Measurements from ENCODE around the gene GLRX2.
"Not testable (repeated sequence)": the region's sequence is repeated elsewhere in the genome, so short reads cannot be mapped to it uniquely, and the experiment has no call there.

Gene GLRX2, protein sequence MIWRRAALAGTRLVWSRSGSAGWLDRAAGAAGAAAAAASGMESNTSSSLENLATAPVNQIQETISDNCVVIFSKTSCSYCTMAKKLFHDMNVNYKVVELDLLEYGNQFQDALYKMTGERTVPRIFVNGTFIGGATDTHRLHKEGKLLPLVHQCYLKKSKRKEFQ

DNA sequence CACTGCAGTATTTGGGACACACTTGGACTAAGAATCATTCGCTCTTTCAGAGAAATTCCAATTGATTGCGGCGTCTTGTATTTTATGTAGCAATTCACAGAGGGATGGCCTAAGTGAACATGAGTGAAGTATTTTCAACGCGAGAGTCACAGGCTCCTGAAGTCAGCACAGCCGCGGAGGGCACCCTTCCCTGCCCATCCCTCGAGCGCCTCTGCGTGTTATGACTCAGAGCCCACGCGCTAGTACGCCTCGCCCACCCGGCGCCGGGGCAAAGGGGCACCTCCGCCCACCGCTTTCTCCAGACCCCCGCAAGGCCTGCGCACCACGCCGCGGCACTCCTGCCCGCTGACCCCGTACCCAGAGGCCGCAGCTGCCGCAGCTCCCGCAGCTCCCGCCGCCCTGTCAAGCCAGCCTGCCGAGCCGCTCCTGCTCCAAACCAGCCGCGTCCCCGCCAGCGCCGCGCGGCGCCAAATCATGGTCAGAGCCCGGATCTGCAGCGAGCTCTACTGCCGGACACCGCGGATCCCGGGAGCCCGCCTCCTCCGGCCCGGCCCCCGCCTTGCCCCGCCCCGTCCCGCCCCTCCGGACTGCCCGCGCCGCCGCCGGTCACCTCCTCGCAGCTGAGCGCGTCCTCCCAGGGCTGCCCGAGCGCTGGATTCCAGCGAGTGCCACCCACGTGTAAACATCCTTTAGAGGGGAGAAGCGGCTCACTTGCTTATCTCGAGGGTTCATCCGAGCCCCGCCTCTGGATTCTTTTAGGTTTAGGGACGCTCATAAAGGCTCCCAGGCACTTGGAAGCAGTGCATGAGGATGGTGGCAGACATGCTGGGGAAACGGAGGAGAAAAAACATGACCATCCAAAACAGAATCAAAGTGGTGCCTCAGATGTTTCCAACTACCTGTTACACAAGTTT is at the start of gene GLRX2:
TSS of gene GLRX2 (minus strand) at position 508 of the 914 bp plus-strand sequence. CDS start at position 476, 32 bp downstream.
- peak; percentile 70 to 75 for DNase-seq

DNA sequence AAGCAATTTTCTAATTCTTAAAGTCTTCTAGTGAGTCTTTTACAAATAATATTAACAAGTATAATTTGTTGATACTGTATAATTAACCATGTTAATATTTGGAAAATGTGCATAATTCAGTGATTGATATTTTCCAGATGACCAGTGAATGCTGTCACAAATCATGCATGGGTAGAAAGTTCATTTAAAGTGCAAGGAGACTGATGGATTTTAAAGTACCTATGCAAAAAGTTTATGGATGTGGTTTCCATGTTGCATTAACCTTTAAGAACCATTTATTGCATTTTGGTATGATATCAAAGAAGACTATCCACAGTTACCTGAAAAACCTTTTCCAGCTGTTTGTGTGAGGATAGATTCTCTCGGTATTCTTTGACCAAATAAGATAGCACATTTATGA is 39.8 kb upstream of the GLRX2 start:
- DNase-seq = no peak

DNA sequence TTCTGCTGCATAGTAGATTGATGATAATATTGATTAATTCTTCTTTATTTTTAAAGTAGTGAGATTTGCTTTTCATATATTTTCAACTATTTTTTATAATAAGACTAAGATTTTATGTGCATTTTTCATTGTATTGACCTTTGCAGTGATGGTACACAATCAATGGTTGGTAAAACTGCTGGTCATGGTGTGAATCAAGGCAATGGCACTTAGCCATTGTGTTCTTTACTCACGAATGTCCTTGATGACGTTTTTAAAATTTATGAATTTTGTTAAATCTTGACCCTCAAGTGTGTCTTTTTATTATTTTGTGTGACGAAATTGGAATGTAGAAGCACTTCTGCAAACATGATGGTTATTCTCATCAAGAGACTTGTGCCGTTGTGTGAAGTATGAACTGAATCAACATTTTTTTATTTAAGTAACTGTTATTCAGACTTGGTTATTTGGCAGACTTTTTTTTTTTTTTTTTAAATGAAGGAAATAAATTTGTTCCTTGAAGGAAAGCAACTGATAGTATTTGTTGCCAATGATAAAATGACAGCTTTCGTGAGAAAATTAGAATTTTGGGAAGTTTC is 39.2 kb upstream of the GLRX2 start:
- no peak for DNase-seq

DNA sequence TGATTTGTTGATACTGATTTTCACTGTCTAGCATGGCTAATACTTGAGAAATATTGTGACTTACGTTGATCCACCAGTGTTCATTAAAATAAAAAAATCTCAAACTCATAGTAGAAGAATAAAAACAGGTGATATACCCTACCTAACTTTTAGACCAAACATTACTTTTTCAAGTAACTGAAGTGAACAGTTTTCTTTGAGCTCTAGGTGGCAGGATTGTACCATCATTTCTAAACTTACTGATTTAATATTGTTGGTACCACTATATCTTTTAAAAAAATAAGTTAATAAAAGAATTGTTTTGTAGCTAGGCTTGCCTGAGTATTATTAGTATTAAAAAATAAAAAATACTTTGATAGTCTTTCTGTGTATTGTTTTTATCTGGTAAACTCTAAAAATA is 38.1 kb upstream of the GLRX2 start:
- no peak for DNase-seq

DNA sequence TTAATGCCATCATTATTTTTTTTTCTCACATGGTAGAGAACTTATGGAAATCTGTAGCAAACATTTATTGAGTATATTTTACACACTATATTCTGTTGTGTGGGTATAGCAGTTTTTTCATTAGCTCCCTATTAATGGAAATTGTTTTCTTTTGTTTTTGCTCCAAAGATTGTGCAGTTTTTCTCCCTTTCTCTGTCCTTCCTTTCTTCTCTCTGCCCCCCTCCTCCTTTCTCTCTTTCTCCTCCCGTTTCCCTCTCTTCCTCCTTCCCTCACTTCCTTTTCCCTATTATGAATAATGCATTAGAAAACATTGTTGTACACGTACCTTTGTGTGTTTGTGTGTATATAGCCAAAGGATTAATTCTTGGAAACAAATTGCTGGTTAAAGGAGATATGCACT is 37.2 kb upstream of the GLRX2 start:
- no peak for DNase-seq

DNA sequence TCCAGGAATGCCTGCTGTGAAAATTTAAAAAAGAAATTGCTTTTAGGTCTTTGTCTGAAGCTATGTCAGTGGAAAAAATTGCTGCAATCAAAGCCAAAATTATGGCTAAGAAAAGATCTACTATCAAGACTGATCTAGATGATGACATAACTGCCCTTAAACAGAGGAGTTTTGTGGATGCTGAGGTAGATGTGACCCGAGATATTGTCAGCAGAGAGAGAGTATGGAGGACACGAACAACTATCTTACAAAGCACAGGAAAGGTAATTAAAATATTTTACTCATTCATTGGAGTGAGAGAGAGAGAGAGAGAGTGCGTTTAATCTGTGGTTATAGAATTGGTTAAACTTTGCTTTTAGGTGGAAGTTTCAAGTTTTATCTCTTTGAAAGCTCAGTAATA is 36.6 kb upstream of the GLRX2 start:
- no peak for DNase-seq

DNA sequence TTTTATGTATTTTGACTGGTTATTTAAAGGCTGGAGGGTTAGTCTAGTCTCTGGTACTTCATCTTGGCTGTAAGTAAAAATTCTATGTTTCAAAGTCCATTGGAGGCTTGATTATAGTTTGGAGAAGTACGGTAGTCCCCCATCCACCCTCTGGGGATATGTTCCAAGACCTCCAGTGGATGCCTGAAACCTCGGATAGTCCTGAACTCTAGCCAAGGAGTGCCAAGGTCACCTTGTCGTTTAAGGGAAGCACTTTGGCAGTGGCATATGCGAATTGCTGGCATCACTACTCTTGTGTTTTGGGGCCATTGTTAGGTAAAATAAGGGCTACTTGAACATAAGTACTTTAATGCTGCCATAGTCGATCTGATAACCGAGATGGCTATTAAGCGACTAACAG is 35.0 kb upstream of the GLRX2 start:
- DNase-seq = no peak

DNA sequence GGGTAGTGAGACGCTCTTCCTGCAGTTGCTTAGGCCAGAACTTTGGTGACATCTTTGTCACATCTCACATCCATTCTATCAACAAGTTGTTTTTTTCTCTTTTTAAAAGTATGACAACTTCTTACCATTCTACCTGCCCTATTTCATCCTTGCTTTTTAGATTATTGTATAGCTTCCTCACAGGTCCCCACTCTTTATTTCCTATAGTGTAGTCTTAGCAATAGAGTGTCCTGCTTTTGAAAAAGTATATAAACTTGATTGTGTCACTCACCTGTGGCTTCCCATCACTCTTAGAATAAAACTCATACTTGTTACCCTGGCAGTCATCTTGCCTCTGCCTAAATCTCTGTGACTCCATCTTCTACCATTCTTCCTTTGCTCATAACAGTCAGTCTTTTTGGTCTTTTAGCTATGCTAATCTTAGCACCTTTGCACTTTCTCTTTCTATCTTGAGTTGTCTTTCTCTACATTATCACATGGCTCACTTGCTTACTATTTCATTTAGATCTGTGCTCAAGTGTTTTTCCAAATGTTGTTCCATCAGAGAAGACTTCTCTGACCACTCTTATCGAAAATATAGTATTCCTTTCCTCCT is 26.1 kb upstream of the GLRX2 start:
- no peak for DNase-seq

DNA sequence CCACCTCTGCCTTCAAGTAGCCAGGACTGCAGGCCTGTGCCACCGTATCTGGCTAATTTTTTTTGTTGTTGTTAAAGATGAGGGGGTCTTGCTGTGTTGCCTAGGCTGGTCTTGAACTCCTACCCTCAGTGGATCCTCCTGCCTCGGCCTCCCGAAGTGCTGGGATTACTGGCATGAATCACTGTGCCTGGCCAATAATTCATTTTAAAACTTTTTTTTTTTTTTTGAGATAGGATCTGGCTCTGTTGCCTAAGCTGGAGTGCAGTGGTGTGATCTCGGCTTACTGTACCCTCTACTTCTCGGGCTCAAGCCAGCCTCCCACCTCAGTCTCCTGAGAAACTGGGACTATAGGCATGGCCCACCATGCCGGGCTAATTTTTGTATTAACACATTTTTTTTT is 20.2 kb upstream of the GLRX2 start:
- DNase-seq = no peak

DNA sequence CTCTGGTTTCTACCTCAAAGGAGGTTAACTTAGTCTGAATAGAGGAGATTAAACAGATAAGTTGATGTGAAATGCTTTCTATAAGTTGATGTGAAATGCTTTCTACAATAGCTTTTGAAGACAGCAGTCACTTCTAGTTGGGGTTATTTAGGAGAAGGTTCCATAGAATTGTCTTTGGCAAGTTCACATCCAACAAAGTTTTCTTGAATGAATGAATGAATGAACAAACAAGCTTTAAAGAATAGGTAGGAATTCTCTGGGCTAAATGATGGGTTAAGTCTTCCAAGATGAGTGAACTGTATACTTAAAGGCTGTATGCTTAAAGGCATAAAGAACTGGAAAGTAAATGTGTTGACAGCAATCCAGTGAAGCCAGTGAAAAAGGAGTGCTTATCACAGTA is 18.5 kb upstream of the GLRX2 start:
- no peak for DNase-seq

DNA sequence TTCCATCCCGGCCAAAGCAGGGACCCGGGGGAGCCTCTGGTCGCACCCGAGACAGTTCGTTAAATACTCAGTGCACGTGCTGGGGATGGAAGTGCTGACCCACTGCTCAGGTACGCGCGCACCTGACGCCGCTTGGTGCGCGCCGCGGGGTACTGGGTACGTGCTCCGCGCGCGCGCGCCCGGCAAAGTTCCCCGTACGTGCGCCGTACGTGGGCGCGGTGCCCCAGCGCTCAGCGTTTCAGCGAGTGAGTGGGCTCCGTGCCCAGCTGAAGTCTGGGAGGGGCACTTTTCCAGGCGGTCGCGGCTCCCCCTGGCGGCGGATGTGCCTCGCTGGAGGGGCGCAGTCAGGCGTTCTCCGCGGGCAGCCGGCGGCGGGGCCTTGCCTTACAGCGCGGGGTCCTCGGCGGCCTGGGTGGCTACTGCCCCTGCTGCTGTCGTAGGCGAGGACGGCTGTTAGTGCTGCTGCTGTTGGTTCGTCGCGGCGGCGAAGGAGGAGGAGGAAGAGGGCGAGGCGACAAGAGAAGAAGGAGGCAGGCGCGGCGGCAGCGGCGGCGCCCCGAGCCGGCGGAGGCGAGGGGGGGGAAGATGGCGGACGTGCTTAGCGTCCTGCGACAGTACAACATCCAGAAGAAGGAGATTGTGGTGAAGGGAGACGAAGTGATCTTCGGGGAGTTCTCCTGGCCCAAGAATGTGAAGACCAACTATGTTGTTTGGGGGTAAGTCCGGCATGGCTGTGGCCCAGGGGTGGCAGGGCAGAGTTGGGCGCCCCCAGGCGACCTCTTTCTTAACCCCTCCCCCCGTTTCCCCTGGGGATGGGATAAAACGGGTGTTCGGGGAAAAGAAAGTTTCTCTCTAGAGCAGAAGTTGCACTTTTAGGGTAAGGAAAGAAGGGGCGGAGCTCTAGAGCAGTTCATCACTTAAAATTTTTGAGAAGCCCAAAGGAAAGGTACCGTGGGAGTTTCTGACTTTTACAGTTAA is 16.7 kb upstream of the GLRX2 start, which contains the start of gene CDC73:
TSS of gene CDC73 (plus strand) at position 416 of the 978 bp plus-strand sequence. CDS start at position 586, 170 bp downstream.
- peak; percentile 99 for DNase-seq

DNA sequence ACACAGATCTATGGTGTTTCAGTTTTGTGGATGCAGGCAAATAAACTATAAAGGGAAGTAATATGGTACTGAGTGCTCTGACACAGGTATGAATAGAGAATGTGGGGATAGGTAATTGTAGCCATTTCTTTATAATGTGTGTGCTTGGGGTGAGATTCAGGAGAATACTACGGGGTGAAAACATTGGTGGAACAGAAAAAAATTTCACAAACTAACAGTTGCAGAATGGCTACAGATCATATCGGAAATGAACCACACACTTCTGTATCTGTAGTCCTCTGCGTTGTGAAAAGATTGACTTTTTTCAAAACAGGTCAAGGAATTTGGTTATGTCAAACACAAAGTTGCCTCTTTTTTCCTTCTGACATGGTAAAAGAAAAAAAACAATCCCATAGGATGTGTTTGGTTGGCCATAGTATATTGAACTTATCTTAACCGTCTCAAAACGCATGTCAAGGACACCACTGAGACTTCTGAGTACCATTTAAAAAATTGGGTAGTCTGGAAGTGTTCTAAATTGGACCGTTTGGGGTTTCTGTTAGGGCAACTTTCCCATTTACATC is 15.5 kb upstream of the GLRX2 start:
- DNase-seq = no peak

DNA sequence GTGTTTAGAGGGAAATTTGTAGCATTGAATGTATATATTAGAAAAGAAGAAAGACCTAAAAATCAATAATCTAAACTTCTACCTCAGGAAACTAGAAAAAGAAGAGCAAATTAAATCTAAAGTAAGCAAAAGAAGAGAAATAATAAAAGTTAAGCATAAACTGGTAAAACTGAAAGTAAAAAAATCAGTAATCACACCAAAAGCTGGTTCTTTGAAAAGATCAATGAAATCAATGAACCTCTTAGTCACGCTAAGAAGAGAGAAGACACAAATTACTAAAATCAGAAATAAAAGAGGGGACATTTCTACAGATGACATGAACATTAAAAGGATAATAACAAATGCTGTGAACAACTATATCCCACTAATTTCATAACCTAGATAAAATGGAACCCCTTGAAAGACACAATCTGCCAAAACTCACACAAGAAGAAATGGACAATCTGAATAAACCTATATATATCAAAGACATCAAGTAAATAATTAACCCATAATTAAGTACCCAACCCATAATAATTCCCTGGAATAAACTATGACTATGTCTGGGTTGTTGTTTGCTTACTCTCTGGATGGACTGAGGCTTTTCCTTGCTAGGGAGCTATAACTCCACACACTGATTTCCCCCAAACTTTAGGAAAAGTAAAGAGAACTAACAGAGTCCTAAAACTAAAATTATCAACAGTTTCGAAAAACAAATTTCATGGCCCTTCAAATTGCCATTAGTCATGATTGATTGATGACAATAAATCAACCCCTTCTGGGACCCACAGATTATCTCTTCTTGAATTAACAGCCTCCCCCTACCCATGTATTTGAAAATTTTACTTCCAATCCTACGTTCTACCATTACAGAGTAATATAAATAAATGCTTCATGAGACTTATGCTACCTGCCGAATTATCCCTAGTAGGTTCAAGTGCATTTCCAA is 13.9 kb upstream of the GLRX2 start:
- no peak for DNase-seq

DNA sequence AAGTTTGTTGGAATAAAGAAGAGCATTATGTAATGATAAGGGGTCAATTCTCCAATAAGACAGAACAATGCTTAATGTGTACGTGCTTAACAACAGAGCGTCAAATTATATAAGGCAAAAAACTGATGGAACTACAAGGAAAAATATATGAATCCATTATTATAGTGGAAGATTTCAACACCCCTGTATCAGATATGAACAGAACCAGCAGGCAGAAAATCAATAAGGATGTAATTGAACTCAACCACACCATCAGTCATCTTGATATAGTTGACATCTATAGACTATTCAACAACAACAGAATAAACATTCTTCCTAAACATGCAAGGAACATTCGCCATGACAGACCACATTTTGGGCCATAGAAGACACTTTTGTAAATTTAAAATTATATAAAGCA is 13.0 kb upstream of the GLRX2 start:
- no peak for DNase-seq

DNA sequence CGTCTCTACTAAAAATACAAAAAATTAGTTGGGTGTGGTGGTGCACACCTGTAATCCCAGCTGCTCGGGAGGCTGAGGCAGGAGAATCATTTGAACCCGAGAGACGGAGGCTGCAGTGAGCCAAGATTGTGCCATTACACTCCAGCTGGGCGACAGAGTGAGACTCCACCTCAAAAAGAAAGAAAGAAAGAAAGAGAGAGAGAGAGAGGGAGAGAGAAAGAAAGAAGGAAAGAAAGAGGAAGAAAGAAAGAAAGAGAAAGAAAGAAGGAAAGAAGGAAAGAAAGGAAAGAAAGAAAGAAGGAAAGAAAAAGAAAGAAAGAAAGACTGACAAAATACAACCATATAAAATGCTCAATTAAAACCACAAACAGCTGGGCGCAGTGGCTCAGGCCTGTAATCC is 12.0 kb upstream of the GLRX2 start:
- not testable (repeated sequence) for DNase-seq

DNA sequence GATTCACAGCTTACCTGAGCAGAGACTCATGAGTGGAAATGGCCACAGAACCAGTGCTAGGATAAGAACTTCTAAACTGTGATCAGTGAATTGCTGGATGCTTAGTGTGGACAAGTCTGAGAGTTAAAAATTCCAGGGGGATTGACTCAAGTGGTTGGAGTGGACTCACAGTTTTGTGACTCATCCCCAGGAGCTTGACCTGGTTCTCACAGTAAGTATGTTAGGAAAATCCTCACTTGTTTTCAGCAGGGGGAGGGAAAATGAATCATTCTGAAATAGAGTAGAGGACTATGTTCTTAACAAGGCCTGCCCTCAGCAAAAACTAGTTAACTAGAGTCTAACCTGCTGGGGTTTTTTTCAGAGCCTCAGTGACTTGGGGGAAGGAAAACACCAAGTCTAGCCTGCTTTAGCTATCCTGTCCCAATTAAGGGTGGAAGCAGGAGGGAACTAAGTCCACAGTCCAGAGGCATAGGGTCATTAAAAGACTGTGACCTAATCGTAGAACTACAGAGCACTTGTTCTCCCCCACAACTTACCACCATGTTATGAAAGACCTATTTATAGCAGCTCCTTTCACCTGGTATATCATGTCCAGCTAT is 10.5 kb upstream of the GLRX2 start:
- DNase-seq = no peak

DNA sequence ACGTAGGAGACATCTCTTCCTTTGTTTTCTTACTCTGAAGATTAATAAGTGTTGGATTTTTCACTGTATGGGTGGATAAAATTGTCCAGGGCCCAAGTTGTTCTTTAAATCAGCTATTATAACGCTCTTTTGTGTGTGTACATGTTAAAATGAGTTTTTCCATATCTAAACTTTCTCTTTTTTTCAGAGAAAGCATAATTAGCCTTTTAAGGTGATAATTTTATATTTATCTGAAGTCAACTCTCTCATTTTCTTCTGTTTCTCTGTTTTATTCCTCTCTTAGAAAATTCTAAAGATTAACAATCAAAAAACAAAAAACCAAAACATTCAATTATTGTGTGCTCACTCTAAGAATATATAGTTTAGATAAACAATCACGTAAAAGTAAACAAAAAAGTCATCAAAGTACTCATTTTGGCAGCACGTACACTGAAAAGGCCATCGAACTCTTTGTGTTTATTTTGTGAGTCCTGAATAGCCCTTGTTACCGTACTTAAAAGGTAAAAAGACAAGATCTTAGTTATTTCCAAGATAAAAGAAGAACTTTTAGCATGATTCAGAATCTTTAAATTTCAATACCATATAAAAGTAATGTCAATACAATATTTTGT is 9.4 kb upstream of the GLRX2 start:
- no peak for DNase-seq

DNA sequence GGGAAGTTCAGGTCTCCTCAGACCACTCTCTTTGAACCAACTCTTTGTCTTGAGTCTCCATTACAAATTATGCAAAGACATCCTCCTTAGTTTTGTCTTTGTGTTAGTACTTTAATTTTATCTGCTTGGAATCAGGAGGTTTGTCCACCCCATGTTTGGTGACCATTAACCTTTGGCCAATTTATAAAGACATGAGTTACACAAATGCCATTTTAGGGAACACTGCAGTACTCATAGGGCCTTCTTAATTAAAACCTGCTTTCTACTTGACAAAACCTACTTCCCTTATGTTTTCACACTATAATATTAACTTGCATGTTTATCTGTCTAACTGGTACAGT is 8.7 kb upstream of the GLRX2 start:
- no peak for DNase-seq

DNA sequence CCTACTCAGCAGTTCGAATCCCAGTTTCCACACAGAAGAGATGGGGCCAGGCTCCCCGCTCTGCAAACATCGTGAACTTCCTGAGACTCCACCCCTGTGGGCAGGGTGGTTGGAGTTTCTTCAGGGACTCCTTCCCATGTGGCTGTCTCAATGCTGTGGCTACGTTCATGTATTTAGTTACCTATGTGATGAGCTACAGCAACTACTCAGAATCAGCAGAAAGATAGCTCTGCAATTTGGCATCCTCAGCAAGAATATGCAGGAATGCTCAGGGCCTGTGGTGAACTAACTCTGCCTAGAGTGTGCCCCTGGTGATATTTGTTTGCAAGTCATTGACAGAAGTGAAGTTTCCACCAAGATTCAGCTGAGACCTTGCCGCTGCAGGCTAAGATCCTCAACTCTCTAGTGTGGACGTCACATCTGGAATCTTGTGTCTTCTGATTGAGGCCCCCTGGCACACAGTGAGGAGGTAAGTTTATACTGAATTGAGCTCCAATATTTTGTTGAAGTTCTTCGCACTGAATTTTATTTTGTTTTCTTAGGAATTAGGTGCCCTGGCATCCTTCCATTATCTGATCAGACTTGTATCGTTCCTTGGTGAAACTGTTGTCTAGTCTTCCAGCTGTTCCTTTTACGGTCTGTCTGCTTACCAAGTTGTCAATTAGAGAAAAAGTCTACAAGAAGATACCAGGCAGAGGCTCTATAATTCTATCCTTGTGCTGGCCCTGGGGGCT is 8.2 kb upstream of the GLRX2 start:
- DNase-seq = no peak
